NT2/D1 (cell line): ENCODE measurements around the gene SRP14.

ENCODE experiments used
- DNase-seq: peaks from one replicate; pipeline ENCODE4 v3.0.0-alpha.2; 2011; ENCODE audit warnings: low read depth, low spot score
- H3K27me3 ChIP-seq: 2 replicates; pipeline ENCODE4 v1.6.0; 2011; ENCODE audit warnings: mild to moderate bottlenecking; ENCODE audit not compliant: insufficient read length, insufficient read depth
- H3K36me3 ChIP-seq: 2 replicates; pipeline ENCODE4 v1.6.1; 2011; ENCODE audit warnings: mild to moderate bottlenecking, low read length, mixed read lengths; ENCODE audit not compliant: insufficient read depth, insufficient read length
- H3K4me1 ChIP-seq: 2 replicates; pipeline ENCODE4 v1.5.1; 2011; ENCODE audit not compliant: insufficient read depth, insufficient read length
- H3K4me3 ChIP-seq: 2 replicates; pipeline ENCODE4 v1.5.1; 2011; ENCODE audit warnings: low read depth; ENCODE audit not compliant: insufficient read length
- H3K9ac ChIP-seq: 2 replicates; pipeline ENCODE4 v1.6.0; 2011; ENCODE audit warnings: low read depth; ENCODE audit not compliant: insufficient read length
- H3K9me3 ChIP-seq: 2 replicates; pipeline ENCODE4 v1.5.1; 2011; ENCODE audit warnings: mild to moderate bottlenecking, low read length; ENCODE audit not compliant: insufficient read depth
- SUZ12 ChIP-seq: IDR thresholded peaks from 2 replicates; pipeline ENCODE4 v1.6.1; 2011; ENCODE audit not compliant: insufficient read length, insufficient read depth; ENCODE audit errors: extremely low read depth
- YY1 ChIP-seq: IDR thresholded peaks from 2 replicates; pipeline ENCODE4 v1.6.1; 2011; ENCODE audit not compliant: insufficient read length, insufficient read depth
- ZNF274 ChIP-seq: IDR thresholded peaks from 2 replicates; pipeline ENCODE4 v1.6.1; 2011; ENCODE audit warnings: mild to moderate bottlenecking, low read depth, low read length

The SRP14 gene

DNA sequence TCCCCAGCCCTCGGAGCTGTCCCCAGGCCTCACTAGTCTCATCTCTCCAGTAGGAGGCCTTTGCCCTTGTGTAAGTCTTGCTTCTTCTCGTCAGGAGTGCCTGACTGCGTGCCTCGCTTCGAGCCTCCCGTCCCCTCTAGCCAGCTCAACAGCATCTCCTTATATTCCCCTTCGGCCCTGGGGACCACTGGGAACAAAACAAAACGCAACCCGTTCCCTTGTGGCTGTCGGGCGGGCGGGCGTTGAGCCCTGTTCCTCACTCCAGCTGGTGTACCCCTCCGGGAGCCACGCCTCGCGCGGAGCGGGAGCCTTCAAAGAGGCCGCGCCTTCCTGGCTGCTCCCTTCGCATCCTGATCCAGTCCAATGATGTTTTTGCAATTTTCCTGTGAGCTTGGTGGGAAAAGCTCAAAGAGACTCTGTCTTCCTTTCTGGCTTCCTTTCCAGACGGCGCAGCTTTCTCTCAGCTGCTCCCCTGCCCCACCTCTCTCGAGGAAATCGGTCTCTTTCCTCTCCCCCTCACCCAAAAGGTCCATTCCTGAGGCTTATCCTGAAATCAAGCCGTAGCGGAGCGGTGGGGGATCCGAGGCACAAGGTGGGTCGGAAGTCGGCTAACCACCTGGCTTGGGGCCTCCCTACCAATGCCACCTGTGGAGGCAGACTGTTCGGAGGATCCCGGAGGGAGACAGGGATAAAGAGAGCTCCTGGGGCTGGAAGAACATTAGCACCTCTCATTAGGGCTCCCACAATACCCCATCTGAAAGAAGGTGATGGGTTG lies 33.4 kb upstream of the SRP14 start:
- TF ChIP-seq SUZ12 = no peak
- no peak for TF ChIP-seq ZNF274
- TF ChIP-seq YY1 = no peak
- Histone ChIP-seq H3K27me3 (no peaks in the 10 kb centered on the region), H3K36me3 (no peaks in the 10 kb centered on the region), H3K4me3 (no peak overlapping the region), H3K9ac (no peak overlapping the region), H3K4me1 (peaks cover 3% of the 10 kb centered on the region), H3K9me3 (no peaks in the 10 kb centered on the region; the same call in 1 of the 2 replicates)
- DNase-seq = no peak

DNA sequence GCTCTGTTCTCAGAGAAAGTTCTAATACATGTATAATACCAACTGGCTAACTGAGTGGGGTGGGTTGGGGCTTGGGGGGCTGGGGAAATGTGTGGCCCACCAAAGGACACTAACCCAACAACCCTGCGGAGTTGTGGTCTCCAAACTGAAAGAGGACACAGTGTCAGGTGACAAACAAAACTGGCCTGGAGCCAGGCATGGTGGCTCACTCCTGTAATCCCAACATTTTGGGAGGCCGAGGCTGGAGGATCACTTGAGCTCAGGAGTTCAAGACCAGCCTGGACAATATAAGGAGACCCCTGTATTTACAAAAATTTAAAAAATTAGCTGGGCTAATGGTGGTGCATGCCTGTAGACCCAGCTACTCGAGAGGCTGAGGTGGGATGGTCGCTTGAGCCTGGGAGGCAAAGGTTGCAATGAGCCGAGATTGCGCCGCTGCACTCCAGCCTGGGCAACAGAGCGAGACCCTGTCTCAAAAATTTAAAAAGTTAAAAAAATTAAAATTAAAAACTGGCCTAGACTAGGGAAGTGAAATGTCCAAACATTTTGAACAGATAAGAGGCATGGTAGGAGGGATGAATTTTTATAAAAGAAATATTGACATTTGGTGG lies 31.7 kb upstream of the SRP14 start:
- Histone ChIP-seq H3K36me3 (no peaks in the 10 kb centered on the region), H3K9ac (no peak overlapping the region), H3K4me1 (peaks cover 3% of the 10 kb centered on the region), H3K27me3 (no peaks in the 10 kb centered on the region), H3K4me3 (no peak overlapping the region), H3K9me3 (no peaks in the 10 kb centered on the region; the same call in 1 of the 2 replicates)
- DNase-seq = no peak
- TF ChIP-seq YY1 = no peak
- no peak for TF ChIP-seq SUZ12
- no peak for TF ChIP-seq ZNF274

DNA sequence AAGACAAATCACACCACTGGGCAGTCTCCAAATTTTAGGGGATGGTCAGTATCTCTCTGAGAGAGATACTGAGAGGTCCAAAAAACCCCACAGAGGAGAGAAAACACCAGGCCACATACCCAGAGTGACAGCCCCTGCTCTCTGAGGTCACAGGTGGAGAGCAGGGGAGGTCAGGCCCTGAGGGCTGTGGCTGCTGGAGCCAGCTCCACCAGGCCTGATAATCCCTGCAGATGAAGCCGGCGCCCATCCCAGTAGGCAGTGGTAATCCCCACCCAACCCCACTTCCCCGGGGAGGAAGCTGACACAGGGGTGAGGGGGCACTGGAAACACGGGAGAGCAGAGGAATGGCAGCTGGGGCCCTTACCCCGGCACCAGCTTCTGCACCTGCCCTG lies 31.2 kb upstream of the SRP14 start:
- no peak overlapping the region for H3K4me3 ChIP-seq
- H3K36me3 ChIP-seq = peaks cover 4% of the 10 kb centered on the region
- H3K4me1 ChIP-seq = peaks cover 3% of the 10 kb centered on the region
- H3K9me3 ChIP-seq = no peaks in the 10 kb centered on the region; the same call in 1 of the 2 replicates
- H3K9ac ChIP-seq = no peak overlapping the region
- no peak for TF ChIP-seq SUZ12
- no peak for TF ChIP-seq YY1
- no peak for TF ChIP-seq ZNF274
- H3K27me3 ChIP-seq = no peaks in the 10 kb centered on the region
- no peak for DNase-seq

DNA sequence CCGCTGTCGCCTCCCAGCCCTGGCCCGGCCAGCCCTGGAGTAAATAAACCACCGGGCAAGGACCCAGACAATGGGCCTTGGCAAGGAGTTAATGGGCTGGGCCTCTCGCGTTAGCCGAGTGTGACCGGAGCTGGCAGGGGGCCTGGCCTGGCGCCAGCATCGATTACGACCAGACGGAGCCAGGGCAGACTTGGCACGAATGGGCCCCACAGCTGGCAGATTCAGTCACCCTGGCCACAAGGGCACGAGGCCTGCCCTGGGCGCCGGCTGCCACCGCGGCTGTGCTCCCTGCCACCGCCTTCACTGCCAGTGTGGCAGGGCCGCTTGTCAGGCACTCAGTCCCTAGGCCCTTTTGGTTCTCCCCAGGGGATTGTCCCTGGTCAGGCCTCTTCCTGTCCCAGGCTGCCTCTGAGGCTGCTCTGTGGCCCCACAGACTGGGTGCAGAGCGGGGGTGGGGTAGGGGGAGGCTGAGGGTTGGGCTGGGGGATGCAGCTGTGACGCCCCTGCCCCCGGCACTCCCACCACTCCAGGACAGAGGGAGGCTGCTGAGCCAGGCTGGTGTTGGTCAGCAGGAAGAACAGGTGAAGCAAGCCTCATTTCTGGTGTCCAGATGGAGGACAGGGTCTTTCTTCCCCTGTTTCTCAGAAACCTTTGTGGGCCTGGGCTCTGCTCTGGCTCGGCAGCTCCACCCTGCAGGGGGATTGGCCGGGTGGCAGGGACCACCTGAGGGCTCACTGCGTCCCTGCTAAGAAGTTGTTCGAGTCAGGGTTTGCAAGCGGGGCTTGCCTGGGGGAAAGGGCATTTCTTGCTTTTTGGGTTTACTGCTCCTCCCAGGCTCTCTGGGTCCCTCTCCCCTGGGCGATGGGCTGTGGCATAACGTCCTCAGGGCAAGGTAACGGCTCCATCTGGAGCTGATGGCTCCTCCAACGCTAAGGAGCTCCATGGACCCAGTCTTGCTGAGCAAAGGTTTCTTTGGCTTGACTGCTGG lies 30.5 kb upstream of the SRP14 start:
- Histone ChIP-seq H3K4me1 (peaks cover 3% of the 10 kb centered on the region), H3K9me3 (no peaks in the 10 kb centered on the region; the same call in 1 of the 2 replicates), H3K9ac (peak overlapping the region; percentile 79), H3K4me3 (peak overlapping the region; percentile 4), H3K36me3 (peaks cover 7% of the 10 kb centered on the region), H3K27me3 (no peaks in the 10 kb centered on the region)
- DNase-seq = no peak
- no peak for TF ChIP-seq ZNF274
- no peak for TF ChIP-seq YY1
- TF ChIP-seq SUZ12 = no peak

DNA sequence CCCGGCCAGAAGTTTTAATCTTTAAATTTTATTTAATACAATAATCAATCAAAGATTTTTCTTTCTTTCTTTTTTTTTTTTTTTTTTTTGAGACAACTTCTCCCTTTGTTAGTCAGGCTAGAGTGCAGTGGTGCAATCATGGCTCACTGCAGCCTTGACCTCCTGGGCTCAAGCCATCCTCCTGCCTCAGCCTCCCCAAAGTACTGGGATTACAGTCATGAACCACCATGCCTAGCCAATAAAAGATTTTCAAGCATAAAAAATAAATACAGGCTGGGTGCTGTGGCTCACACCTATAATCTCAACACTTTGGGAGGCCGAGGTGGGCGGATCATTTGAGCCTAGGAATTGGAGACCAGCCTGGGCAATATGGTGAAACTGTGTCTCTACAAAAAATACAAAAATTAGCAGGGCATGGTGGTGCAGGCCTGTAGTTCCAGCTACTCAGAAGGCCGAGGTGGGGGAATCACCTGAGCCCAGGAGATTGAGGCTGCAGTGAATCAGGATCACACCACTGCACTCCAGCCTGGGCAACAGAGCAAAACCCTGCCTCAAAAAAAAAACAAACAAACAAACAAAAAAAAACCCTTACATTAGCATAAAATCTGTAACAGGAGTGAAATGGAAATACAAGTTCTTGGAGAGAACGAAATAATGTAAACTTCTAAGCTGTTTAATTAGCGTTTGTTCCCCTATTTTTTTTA lies 29.1 kb upstream of the SRP14 start:
- Histone ChIP-seq H3K4me1 (peaks cover 7% of the 10 kb centered on the region), H3K36me3 (peaks cover 7% of the 10 kb centered on the region), H3K9ac (peak overlapping the region; percentile 42), H3K27me3 (no peaks in the 10 kb centered on the region), H3K9me3 (no peaks in the 10 kb centered on the region), H3K4me3 (no peak overlapping the region)
- no peak for DNase-seq
- TF ChIP-seq YY1 (no peak), ZNF274 (no peak), SUZ12 (no peak)

DNA sequence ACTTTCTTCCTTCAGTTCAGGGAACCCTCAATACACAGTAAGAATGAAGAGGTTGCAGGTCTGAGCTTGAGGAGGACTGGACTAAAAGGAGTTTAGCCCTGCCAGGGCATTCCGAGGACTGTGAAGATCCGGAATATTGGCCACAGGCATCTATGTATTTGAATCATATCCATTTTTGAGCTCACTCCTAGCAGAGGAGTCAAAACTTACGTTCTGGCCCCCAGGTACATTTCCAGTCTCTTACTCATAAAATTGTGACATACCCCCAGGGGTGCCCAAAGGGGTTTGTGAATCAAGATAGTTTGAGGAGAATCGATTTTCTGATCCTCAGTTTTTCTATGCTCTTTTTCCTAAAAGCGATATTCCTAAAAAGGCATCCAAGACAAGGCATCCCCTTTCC lies 27.6 kb upstream of the SRP14 start:
- no peak overlapping the region for H3K9ac ChIP-seq
- peaks cover 11% of the 10 kb centered on the region for H3K4me1 ChIP-seq
- H3K27me3 ChIP-seq = no peaks in the 10 kb centered on the region
- DNase-seq = no peak
- no peak for TF ChIP-seq SUZ12
- no peak for TF ChIP-seq ZNF274
- TF ChIP-seq YY1 = no peak
- no peaks in the 10 kb centered on the region for H3K9me3 ChIP-seq
- H3K4me3 ChIP-seq = no peak overlapping the region
- peaks cover 7% of the 10 kb centered on the region for H3K36me3 ChIP-seq
